ENCODE measurements around the gene KLHL30. TPM values are rescaled to one million over a fixed set of nuclear protein-coding genes. Genes with fewer than 3 reads are reported as not detected.

KLHL30 gene
- total RNA-seq, 1 experiment from 2014 or later = not detected

DNA sequence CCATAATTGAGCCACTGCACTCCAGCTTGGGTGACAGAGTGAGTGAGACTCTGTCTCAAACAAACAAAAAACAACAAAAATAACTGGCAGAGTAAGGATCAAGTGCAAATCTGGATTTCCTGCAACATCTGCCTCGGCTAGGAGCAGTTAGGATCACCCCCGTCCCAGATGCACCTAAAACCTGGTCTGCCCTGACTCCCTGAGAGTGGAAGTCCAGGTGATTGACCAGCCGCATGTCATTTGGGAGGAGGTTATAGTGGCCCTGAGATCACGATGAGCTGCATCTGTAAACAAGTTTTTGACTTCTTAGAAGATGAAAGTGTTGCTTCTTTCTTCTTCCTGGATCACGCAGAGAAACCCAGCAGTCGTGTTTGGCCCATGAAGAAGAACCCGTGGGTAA, 43.3 kb upstream of the KLHL30 start:
- H2AFZ ChIP-seq (ENCODE audit: low read length) = no peak overlapping the region
- H3K9me3 ChIP-seq (ENCODE audit: control insufficient read depth, low read depth, low read length) = no peaks in the 10 kb centered on the region
- Mint-ChIP-seq H3K27ac (peak overlapping the region in 2 of 3 experiments; percentile 44 to 87; a peak in 3 of 7 replicates), H3K36me3 (ENCODE audit: insufficient read depth in 1 of 3, low read depth in 3 of 3) (peaks cover 14 to 43% (median 21%) of the 10 kb centered on the region in 3 experiments; a peak in 6 of 7 replicates), H3K4me3 (no peak overlapping the region), H3K9me3 (no peaks in the 10 kb centered on the region), H3K4me1 (peaks cover 31 to 43% of the 10 kb centered on the region in 2 experiments), H3K27me3 (ENCODE audit: low read depth) (peaks cover 2% of the 10 kb centered on the region)
- no CpG with 5 or more reads among the region's 7 CpGs for WGBS (ENCODE audit: extremely low coverage, insufficient read length, low lambda C conversion rate)
- no peak for DNase-seq
- no peak overlapping the region for H3K14ac ChIP-seq (ENCODE audit: insufficient read depth, low read length)
- no peak overlapping the region for H3K56ac ChIP-seq (ENCODE audit: insufficient read length, low read depth, low read length)
- TF ChIP-seq, protein P1, sequence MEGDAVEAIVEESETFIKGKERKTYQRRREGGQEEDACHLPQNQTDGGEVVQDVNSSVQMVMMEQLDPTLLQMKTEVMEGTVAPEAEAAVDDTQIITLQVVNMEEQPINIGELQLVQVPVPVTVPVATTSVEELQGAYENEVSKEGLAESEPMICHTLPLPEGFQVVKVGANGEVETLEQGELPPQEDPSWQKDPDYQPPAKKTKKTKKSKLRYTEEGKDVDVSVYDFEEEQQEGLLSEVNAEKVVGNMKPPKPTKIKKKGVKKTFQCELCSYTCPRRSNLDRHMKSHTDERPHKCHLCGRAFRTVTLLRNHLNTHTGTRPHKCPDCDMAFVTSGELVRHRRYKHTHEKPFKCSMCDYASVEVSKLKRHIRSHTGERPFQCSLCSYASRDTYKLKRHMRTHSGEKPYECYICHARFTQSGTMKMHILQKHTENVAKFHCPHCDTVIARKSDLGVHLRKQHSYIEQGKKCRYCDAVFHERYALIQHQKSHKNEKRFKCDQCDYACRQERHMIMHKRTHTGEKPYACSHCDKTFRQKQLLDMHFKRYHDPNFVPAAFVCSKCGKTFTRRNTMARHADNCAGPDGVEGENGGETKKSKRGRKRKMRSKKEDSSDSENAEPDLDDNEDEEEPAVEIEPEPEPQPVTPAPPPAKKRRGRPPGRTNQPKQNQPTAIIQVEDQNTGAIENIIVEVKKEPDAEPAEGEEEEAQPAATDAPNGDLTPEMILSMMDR (conservative IDR thresholded peaks at IDR 0.05) = no peak
- no peak overlapping the region for H3K9ac ChIP-seq (ENCODE audit: extremely low read depth, insufficient read length, low read length)
- peaks cover 3% of the 10 kb centered on the region; the same call in 1 of the 2 replicates for H3K4me1 ChIP-seq (ENCODE audit: insufficient read depth, low read length)
- no peaks in the 10 kb centered on the region for H3K79me2 ChIP-seq (ENCODE audit: insufficient read depth, low read length)
- no peaks in the 10 kb centered on the region for H3K23me2 ChIP-seq (ENCODE audit: insufficient read length, low read depth, low read length, poor library complexity, severe bottlenecking)
- no peak overlapping the region for H3K4ac ChIP-seq (ENCODE audit: low read depth, low read length)
- no peak overlapping the region for H4K5ac ChIP-seq (ENCODE audit: insufficient read length, low read depth, low read length)
- H3K79me1 ChIP-seq (ENCODE audit: insufficient read depth, low read depth, low read length, poor library complexity, severe bottlenecking) = no peaks in the 10 kb centered on the region
- H2BK5ac ChIP-seq (ENCODE audit: insufficient read length, low read length) = no peak overlapping the region
- no peak overlapping the region for H3K18ac ChIP-seq (ENCODE audit: insufficient read length, low read depth, low read length)
- H2BK12ac ChIP-seq (ENCODE audit: insufficient read length, low read depth, low read length) = no peak overlapping the region
- H4K20me1 ChIP-seq (ENCODE audit: control insufficient read depth, insufficient read depth, insufficient read length) = no peaks in the 10 kb centered on the region
- H2BK20ac ChIP-seq (ENCODE audit: low read depth, low read length, poor library complexity, severe bottlenecking) = no peak overlapping the region
- no peak overlapping the region for H4K91ac ChIP-seq (ENCODE audit: insufficient read length, low read depth, low read length)
- H3K27ac ChIP-seq (ENCODE audit: insufficient read length, low read depth, low read length) = no peak overlapping the region
- no peak overlapping the region for H2BK15ac ChIP-seq (ENCODE audit: low read depth, low read length)
- H2AK5ac ChIP-seq (ENCODE audit: insufficient read length, low read length) = no peak overlapping the region
- H3T11ph ChIP-seq (ENCODE audit: low read length) = no peak overlapping the region
- no peak overlapping the region for H2BK120ac ChIP-seq (ENCODE audit: low read depth, low read length, poor library complexity, severe bottlenecking)
- no peak overlapping the region for H3K4me2 ChIP-seq (ENCODE audit: insufficient read depth, insufficient read length, low read length)
- no peaks in the 10 kb centered on the region for H3K27me3 ChIP-seq (ENCODE audit: insufficient read depth, low read length)
- H3K23ac ChIP-seq (ENCODE audit: insufficient read length, low read depth, low read length) = no peak overlapping the region
- H4K8ac ChIP-seq (replicated peaks; ENCODE audit: insufficient read length, low read depth, low read length) = no peak overlapping the region
